OCI-LY3 (cell line): ENCODE measurements around the gene DOCK11.

Experiments
- H2AFZ ChIP-seq: fragments of 200-600, 300-600 bp; shearing (Covaris generic); 2 replicates; pipeline ENCODE4 v1.6.0; 2014; ENCODE audit warnings: antibody characterized with exemption, low read depth, low read length
- H3K27ac ChIP-seq: fragments of 200-600, 300-600 bp; sonication (generic); 2 replicates; pipeline ENCODE4 v1.5.1; 2014; ENCODE audit warnings: mild to moderate bottlenecking, low read length, moderate library complexity, mixed read lengths
- H3K27me3 ChIP-seq: fragments of 200-600, 300-600 bp; sonication (generic); 2 replicates; pipeline ENCODE4 v1.6.1; 2014; ENCODE audit warnings: low read depth, low read length, mixed read lengths
- H3K36me3 ChIP-seq: fragments of 200-600, 300-600 bp; sonication (generic); replicated peaks from 2 replicates; pipeline ENCODE3; 2014; ENCODE audit warnings: low read depth, low read length, mixed read lengths
- H3K4me1 ChIP-seq: fragments of 300-600, 200-600 bp; sonication (generic); 2 replicates; pipeline ENCODE4 v1.6.1; 2014; ENCODE audit warnings: low read length, mixed read lengths
- H3K4me2 ChIP-seq: fragments of 200-600, 300-600 bp; sonication (generic); 2 replicates; pipeline ENCODE4 v1.6.1; 2014; ENCODE audit warnings: low read length, mixed read lengths
- H3K4me3 ChIP-seq: fragments of 300-600, 200-600 bp; sonication (generic); 2 replicates; pipeline ENCODE4 v1.5.1; 2014; ENCODE audit warnings: antibody characterized with exemption, mild to moderate bottlenecking, low read length, moderate library complexity
- H3K79me2 ChIP-seq: fragments of 300-600, 200-600 bp; shearing (Covaris generic); 2 replicates; pipeline ENCODE4 v1.6.1; 2014; ENCODE audit warnings: mild to moderate bottlenecking, low read length, mixed read lengths
- H3K9ac ChIP-seq: fragments of 300-600, 200-600 bp; shearing (Covaris generic); 2 replicates; pipeline ENCODE4 v1.6.0; 2014; ENCODE audit warnings: mild to moderate bottlenecking, low read length, moderate library complexity
- H3K9me3 ChIP-seq: fragments of 200-600, 300-600 bp; shearing (Covaris generic); 2 replicates; pipeline ENCODE4 v1.6.1; 2014; ENCODE audit warnings: low read length, mixed read lengths; ENCODE audit not compliant: insufficient read depth
- H4K20me1 ChIP-seq: fragments of 200-600, 300-600 bp; sonication (generic); 2 replicates; pipeline ENCODE4 v1.6.1; 2016; ENCODE audit warnings: low read length, mixed read lengths; ENCODE audit not compliant: insufficient read depth
- EZH2phosphoT487 ChIP-seq: fragments of 200-600 bp; shearing (Covaris generic); IDR thresholded peaks from 2 replicates; pipeline ENCODE4 v1.6.1; 2018; ENCODE audit warnings: antibody characterized with exemption, mixed run types, low read depth
- TF ChIP-seq, protein P1 (sequence below): fragments of 200-600, 300-600 bp; sonication (generic); IDR thresholded peaks from 2 replicates; pipeline ENCODE4 v1.5.1; 2014; ENCODE audit warnings: antibody characterized with exemption, low read length, low read depth

The DOCK11 gene

DNA sequence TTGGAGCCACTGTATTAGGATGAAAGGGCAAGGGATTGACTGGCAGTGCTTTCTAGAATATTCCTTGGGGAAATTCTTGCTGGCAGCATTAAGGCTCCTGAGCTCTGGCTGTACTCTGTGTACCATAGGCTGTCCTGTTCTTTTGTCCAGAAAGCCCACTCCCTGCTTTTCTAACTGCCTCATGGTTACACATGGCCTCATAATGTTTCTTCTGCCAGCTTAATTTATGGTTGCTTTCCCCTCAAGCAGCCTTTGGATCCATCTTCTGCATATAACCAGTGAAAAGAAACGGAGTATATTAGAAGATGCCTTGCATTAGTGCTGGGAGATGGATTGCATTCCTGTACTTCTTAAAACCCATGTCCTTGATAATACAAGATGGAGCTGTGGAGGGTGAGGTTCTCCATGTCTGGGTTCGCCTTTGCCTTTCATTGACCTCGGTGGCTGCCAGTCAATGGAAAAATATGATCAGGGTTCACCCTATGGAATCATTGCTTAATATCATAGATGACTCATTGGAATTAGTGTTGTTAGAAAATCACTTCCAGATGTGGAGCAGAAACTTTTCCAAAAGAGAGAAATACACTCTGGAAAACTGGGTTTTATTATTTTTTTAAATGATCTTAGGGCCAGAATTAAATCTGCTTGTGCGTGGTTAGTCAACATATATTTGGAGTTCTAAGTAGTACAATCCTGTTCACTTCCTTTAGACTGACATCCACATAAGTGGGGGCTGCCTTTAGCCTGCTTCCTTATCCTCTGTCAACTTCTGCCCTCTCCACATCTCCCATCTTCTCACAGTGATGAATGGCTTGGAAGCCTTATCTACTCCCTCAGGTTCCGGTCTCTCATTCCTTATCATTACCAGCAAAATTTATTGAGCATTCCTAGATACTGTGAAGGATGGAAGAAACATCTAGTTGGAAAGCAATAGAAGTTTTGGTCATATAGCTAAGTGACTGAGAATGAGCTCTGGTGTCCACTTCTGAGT is 24.9 kb downstream of the DOCK11 start:
- H3K4me2 ChIP-seq = no peak overlapping the region
- no peaks in the 10 kb centered on the region for H3K4me1 ChIP-seq
- TF ChIP-seq EZH2phosphoT487 = no peak
- TF ChIP-seq, protein P1, sequence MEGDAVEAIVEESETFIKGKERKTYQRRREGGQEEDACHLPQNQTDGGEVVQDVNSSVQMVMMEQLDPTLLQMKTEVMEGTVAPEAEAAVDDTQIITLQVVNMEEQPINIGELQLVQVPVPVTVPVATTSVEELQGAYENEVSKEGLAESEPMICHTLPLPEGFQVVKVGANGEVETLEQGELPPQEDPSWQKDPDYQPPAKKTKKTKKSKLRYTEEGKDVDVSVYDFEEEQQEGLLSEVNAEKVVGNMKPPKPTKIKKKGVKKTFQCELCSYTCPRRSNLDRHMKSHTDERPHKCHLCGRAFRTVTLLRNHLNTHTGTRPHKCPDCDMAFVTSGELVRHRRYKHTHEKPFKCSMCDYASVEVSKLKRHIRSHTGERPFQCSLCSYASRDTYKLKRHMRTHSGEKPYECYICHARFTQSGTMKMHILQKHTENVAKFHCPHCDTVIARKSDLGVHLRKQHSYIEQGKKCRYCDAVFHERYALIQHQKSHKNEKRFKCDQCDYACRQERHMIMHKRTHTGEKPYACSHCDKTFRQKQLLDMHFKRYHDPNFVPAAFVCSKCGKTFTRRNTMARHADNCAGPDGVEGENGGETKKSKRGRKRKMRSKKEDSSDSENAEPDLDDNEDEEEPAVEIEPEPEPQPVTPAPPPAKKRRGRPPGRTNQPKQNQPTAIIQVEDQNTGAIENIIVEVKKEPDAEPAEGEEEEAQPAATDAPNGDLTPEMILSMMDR = no peak
- no peak overlapping the region for H3K27ac ChIP-seq
- no peak overlapping the region for H3K4me3 ChIP-seq
- no peaks in the 10 kb centered on the region for H3K36me3 ChIP-seq
- no peaks in the 10 kb centered on the region for H4K20me1 ChIP-seq
- no peak overlapping the region for H3K9ac ChIP-seq
- H2AFZ ChIP-seq = no peak overlapping the region
- H3K9me3 ChIP-seq = no peaks in the 10 kb centered on the region
- no peaks in the 10 kb centered on the region for H3K79me2 ChIP-seq
- no peaks in the 10 kb centered on the region for H3K27me3 ChIP-seq

DNA sequence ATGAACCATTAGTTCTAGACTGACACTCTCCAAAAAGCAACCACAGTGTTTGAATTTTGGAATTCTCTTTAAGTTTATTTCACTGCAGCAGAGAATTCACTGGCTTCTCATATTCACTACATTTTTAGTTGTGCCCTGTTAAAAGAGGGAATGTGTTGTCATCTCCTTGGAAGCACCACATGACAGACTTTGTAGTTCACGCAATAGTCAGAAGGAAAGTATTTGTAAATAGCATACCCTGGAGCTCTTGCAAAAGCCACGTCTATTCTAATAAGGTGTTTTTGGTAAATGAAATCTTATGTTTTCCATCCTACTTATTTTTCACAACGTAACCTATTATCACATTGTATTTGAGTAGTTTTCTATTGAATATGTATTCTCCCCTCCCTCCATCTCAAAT is 25.8 kb downstream of the DOCK11 start:
- TF ChIP-seq, protein P1 = no peak
- TF ChIP-seq EZH2phosphoT487 = no peak
- Histone ChIP-seq H2AFZ (no peak overlapping the region), H3K79me2 (no peaks in the 10 kb centered on the region), H3K9ac (no peak overlapping the region), H3K27me3 (no peaks in the 10 kb centered on the region), H3K4me1 (no peaks in the 10 kb centered on the region), H4K20me1 (no peaks in the 10 kb centered on the region), H3K9me3 (no peaks in the 10 kb centered on the region), H3K27ac (no peak overlapping the region), H3K4me2 (no peak overlapping the region), H3K36me3 (no peaks in the 10 kb centered on the region), H3K4me3 (no peak overlapping the region)

DNA sequence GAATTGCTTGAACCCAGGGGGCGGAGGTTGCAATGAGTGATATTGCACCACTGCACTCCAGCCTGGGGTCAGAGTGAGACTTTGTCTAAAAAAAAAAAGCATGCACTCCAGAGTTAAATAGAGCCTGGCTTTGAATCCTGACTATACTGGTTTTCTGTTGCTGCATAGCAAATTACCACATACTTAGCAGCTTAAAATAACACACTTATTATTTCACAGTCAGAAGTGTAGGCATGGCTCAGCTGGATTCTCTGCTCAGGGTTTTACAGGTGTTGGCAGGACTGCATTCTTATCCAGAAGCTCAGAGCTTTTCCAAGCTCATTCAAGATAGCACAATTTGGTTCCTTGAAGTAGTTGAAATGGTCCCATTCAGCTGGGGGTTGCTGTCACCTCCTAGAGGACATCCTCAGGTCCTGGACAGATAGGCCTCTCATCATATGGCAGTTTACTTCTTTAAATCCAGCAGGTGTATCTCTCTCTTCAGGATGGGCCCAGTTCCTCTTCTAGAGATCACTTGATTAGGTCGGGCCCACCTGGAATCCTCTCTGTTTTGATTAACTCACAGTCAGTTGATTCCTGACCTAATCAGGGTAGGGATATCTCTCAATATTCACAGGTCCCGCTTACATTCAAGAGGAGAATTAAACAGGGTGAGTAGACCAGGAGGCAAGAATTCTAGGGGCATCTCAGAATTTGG is 26.8 kb downstream of the DOCK11 start:
- H3K4me1 ChIP-seq = no peaks in the 10 kb centered on the region

More for the DNA sequence above, 26.8 kb downstream of the DOCK11 start:
- H3K4me3 ChIP-seq = no peak overlapping the region
- H3K9me3 ChIP-seq = no peaks in the 10 kb centered on the region
- H3K4me2 ChIP-seq = no peak overlapping the region
- H3K27me3 ChIP-seq = no peaks in the 10 kb centered on the region
- no peak overlapping the region for H3K27ac ChIP-seq
- TF ChIP-seq EZH2phosphoT487 = no peak
- TF ChIP-seq, protein P1 = no peak
- H2AFZ ChIP-seq = no peak overlapping the region
- H3K36me3 ChIP-seq = no peaks in the 10 kb centered on the region
- no peak overlapping the region for H3K9ac ChIP-seq
- no peaks in the 10 kb centered on the region for H4K20me1 ChIP-seq
- no peaks in the 10 kb centered on the region for H3K79me2 ChIP-seq
